Panc1 (cell line): Measurements from ENCODE around the gene ZNF426. TPM values are rescaled to one million over a fixed set of nuclear protein-coding genes. Genes with fewer than 3 reads are reported as not detected.

ENCODE experiments used
- ATAC-seq: fragments of 200-7000 bp; cut with Tn5 transposase; 2 replicates; pipeline ENCODE4 v1.9.1; 2020; ENCODE audit warnings: mild to moderate bottlenecking, moderate library complexity
- BruUV-seq: library from RNA; stranded (reverse); fragments of 400-500 nt; replicated peaks from 2 replicates; lab custom pipeline; 2021; lab: Mats Ljungman, UMichigan
- CTCF ChIA-PET: fragments of 300-600 bp; sonication (Branson Sonifier 250); formaldehyde crosslinking; loops from one replicate; lab custom pipeline; 2022; ENCODE audit warnings: antibody characterized with exemption; lab: Charles Lee
- POLR2A ChIA-PET: fragments of 300-600 bp; sonication (Branson Sonifier 250); formaldehyde crosslinking; loops from one replicate; lab custom pipeline; 2022; ENCODE audit warnings: antibody characterized with exemption; lab: Charles Lee
- DNase-seq: peaks from one replicate; pipeline ENCODE4 v3.0.0-alpha.2; 2010; ENCODE audit warnings: low read depth, low spot score
- H3K27ac ChIP-seq: 2 replicates; pipeline ENCODE4 v1.5.1; 2011; ENCODE audit warnings: mild to moderate bottlenecking, low read length, inconsistent platforms
- H3K27me3 ChIP-seq: fragments of 200-500 bp; sonication (Bioruptor generic); 2 replicates; pipeline ENCODE4 v1.6.0; 2014; ENCODE audit warnings: low read length, inconsistent platforms; ENCODE audit not compliant: control insufficient read depth, insufficient read depth
- H3K36me3 ChIP-seq: fragments of 200-500 bp; sonication (Bioruptor generic); 2 replicates; pipeline ENCODE4 v1.5.1; 2014; ENCODE audit warnings: inconsistent platforms, mild to moderate bottlenecking, low read length, moderate library complexity; ENCODE audit not compliant: control insufficient read depth, insufficient read depth
- H3K4me1 ChIP-seq: 2 replicates; pipeline ENCODE4 v1.5.1; 2011; ENCODE audit warnings: inconsistent platforms, mild to moderate bottlenecking, low read length, moderate library complexity; ENCODE audit not compliant: control insufficient read depth, insufficient read depth
- H3K4me3 ChIP-seq, 2 experiments: 2 replicates each; pipeline ENCODE4 v1.5.1; 2011 to 2012; ENCODE audit warnings: low read depth in 2 of 2, low read length in 2 of 2, mild to moderate bottlenecking in 2 of 2, inconsistent platforms in 1 of 2, moderate library complexity in 1 of 2
- H3K9me3 ChIP-seq: fragments of 200-500 bp; sonication (Bioruptor generic); 2 replicates; pipeline ENCODE4 v1.5.1; 2014; ENCODE audit warnings: low read depth, mild to moderate bottlenecking, inconsistent platforms, low read length, moderate library complexity; ENCODE audit not compliant: control insufficient read depth, insufficient read depth
- CTCF ChIP-seq: fragments of 450-650 bp; IDR thresholded peaks from 2 replicates; pipeline ENCODE4 v1.5.1; 2017; ENCODE audit warnings: mild to moderate bottlenecking
- POLR2AphosphoS5 ChIP-seq: IDR thresholded peaks from 2 replicates; pipeline ENCODE4 v1.6.1; 2012; ENCODE audit warnings: mild to moderate bottlenecking, low read depth, low read length, moderate library complexity
- REST ChIP-seq, 2 experiments: IDR thresholded peaks; 2 replicates each; pipeline ENCODE4 v1.6.1; 2011 to 2012; ENCODE audit warnings: low read depth in 2 of 2, control low read depth in 1 of 2, low read length in 1 of 2, mild to moderate bottlenecking in 1 of 2, moderate library complexity in 1 of 2; ENCODE audit not compliant: insufficient read depth in 1 of 2
- SIN3A ChIP-seq: IDR thresholded peaks from 2 replicates; pipeline ENCODE4 v1.6.1; 2012; ENCODE audit warnings: low read depth, mild to moderate bottlenecking, low read length, moderate library complexity, borderline replicate concordance; ENCODE audit not compliant: insufficient read depth
- TCF7L2 ChIP-seq: IDR thresholded peaks from 2 replicates; pipeline ENCODE4 v1.6.1; 2011; ENCODE audit warnings: mild to moderate bottlenecking, low read depth, low read length, inconsistent platforms
- in situ Hi-C: cut with HindIII; loops from 2 replicates; pipeline ENCODE4 v1.10.0; 2016; ENCODE audit warnings: low sequenced_read_pairs, low pct_unique_long_range_greater_than_20kb
- intact Hi-C: fragments of 100-400 bp; cut with micrococcal nuclease; formaldehyde crosslinking; loops from one replicate; pipeline ENCODE4 v1.10.0; 2022; ENCODE audit not compliant: unreplicated experiment
- total RNA-seq: library from RNA; stranded (reverse); gene quantifications from one replicate; pipeline ENCODE4 v1.2.1, GENCODE V29; 2021; ENCODE audit not compliant: unreplicated experiment

Gene ZNF426
- total RNA-seq, 1 experiment from 2014 or later = 6.1 TPM

GRCh38 chr19:9528757-9529336 lies 9.6 kb downstream of the ZNF426 start:
- Histone ChIP-seq H3K4me1 (no peaks in the 10 kb centered on the region), H3K36me3 (0 out of 2 replicates have a peak, but pooled peaks cover 2% of the 10 kb centered on the region), H3K4me3 (no peak overlapping the region), H3K27me3 (no peaks in the 10 kb centered on the region), H3K9me3 (peaks cover 44% of the 10 kb centered on the region), H3K27ac (no peak overlapping the region)
- ChIA-PET CTCF (no interaction called here), POLR2A (no interaction called here)
- in situ Hi-C loops = no loop called here
- no peak for DNase-seq
- BruUV-seq = TSS peak; percentile 44
- intact Hi-C loops = no loop called here
- ATAC-seq = no peak
- TF ChIP-seq SIN3A (no peak), TCF7L2 (no peak), REST (IDR thresholded peaks at IDR 0.05; ENCODE audit: insufficient read depth in 1 of 2, low read depth in 2 of 2, low read length in 1 of 2) (no peak), CTCF (no peak), POLR2AphosphoS5 (no peak)

- intact Hi-C loops = no loop called here
- Histone ChIP-seq H3K27me3 (no peaks in the 10 kb centered on the region), H3K36me3 (no peaks in the 10 kb centered on the region), H3K9me3 (peaks cover 35% of the 10 kb centered on the region), H3K4me1 (no peaks in the 10 kb centered on the region), H3K27ac (no peak overlapping the region), H3K4me3 (no peak overlapping the region)
- ATAC-seq (no peak), DNase-seq (no peak)
- in situ Hi-C loops = no loop called here
- POLR2A ChIA-PET = no interaction called here
- no TSS peak for BruUV-seq
- TF ChIP-seq TCF7L2 (no peak), CTCF (no peak), POLR2AphosphoS5 (no peak), SIN3A (no peak), REST (IDR thresholded peaks at IDR 0.05; ENCODE audit: insufficient read depth in 1 of 2, low read depth in 2 of 2, low read length in 1 of 2) (no peak)
- CTCF ChIA-PET = interaction anchor here (0.7 kb wide), 1 partner anchor 10 kb away, joined by 8 read pairs; no protein-coding TSS in a partner anchor
These were observed 14.5 kb downstream of the ZNF426 start for GRCh38 chr19:9523885-9524474.
